ENCODE measurements around the gene MEGF11. TPM values are rescaled to one million over a fixed set of nuclear protein-coding genes. Genes with fewer than 3 reads are reported as not detected.

Gene MEGF11
- polyA plus RNA-seq, 3 donors, result not detected

- Mint-ChIP-seq H3K4me1 (no peaks in the 10 kb centered on the region), H3K4me3 (no peak overlapping the region)
Measured at GRCh38 chr15:65924004-65924403, 329.5 kb downstream of the MEGF11 start.

GRCh38 chr15:65923264-65923663, 330.3 kb downstream of the MEGF11 start:
- TF ChIP-seq CTCF (IDR thresholded peaks at IDR 0.05), result no peak
- DNase-seq, result no peak
- WGBS (ENCODE audit: insufficient coverage), result 96% methylated on average over 2 of the region's 5 CpGs
- Histone ChIP-seq H3K36me3 (replicated peaks in 1 of 2; ENCODE audit: control insufficient read depth in 1 of 2, insufficient read depth in 2 of 2, low read length in 2 of 2) (no peaks in the 10 kb centered on the region), H2AFZ (ENCODE audit: insufficient read depth, low read depth, low read length, poor library complexity, severe bottlenecking) (no peak overlapping the region), H3K9me3 (replicated peaks in 1 of 2; ENCODE audit: control insufficient read depth in 1 of 2, insufficient read depth in 1 of 2, low read length in 2 of 2) (no peaks in the 10 kb centered on the region), H3K9ac (ENCODE audit: insufficient read depth, low read length, poor library complexity, severe bottlenecking) (no peak overlapping the region), H3K4me1 (ENCODE audit: control insufficient read depth in 1 of 2, insufficient read depth in 2 of 2, low read length in 2 of 2) (no peaks in the 10 kb centered on the region), H3K27ac (ENCODE audit: low read depth in 1 of 2, low read length in 2 of 2) (no peak overlapping the region), H3K79me2 (ENCODE audit: insufficient read depth, low read length) (no peaks in the 10 kb centered on the region), H3K4me3 (replicated peaks in 1 of 3; ENCODE audit: low read depth in 2 of 3, low read length in 3 of 3) (no peak overlapping the region), H3K4me2 (replicated peaks; ENCODE audit: extremely low read depth, low read length, poor library complexity, severe bottlenecking) (no peak overlapping the region), H4K20me1 (ENCODE audit: insufficient read depth, low read length) (no peaks in the 10 kb centered on the region), H3K27me3 (ENCODE audit: control insufficient read depth in 2 of 2, insufficient read depth in 2 of 2, low read length in 2 of 2) (no peaks in the 10 kb centered on the region)
- no peaks in the 10 kb centered on the region for H3K9me3 Mint-ChIP-seq
- H3K27me3 Mint-ChIP-seq (ENCODE audit: low read depth in 3 of 3), result peaks cover 1 to 4% (median 2%) of the 10 kb centered on the region in 3 donors
- no peak overlapping the region for H3K4me3 Mint-ChIP-seq
- H3K27ac Mint-ChIP-seq, result no peak overlapping the region
- H3K4me1 Mint-ChIP-seq, result no peaks in the 10 kb centered on the region
- intact Hi-C loops (cut with micrococcal nuclease), result no loop called here
- peaks cover 0 to 2% of the 10 kb centered on the region in 2 donors for H3K36me3 Mint-ChIP-seq

More at GRCh38 chr15:65924004-65924403, 329.5 kb downstream of the MEGF11 start:
- H3K4me3 ChIP-seq (replicated peaks in 1 of 3; ENCODE audit: low read depth in 2 of 3, low read length in 3 of 3), result no peak overlapping the region
- no peaks in the 10 kb centered on the region for H3K4me1 ChIP-seq (ENCODE audit: control insufficient read depth in 1 of 2, insufficient read depth in 2 of 2, low read length in 2 of 2)
- no peak overlapping the region for H2AFZ ChIP-seq (ENCODE audit: insufficient read depth, low read depth, low read length, poor library complexity, severe bottlenecking)
- peaks cover 0 to 1% (median 0%) of the 10 kb centered on the region in 3 donors for H3K27me3 Mint-ChIP-seq (ENCODE audit: low read depth in 3 of 3)
- H3K9me3 ChIP-seq (replicated peaks in 1 of 2; ENCODE audit: control insufficient read depth in 1 of 2, insufficient read depth in 1 of 2, low read length in 2 of 2), result no peaks in the 10 kb centered on the region
- H3K4me2 ChIP-seq (replicated peaks; ENCODE audit: extremely low read depth, low read length, poor library complexity, severe bottlenecking), result no peak overlapping the region
- H3K9ac ChIP-seq (ENCODE audit: insufficient read depth, low read length, poor library complexity, severe bottlenecking), result no peak overlapping the region
- no peak overlapping the region for H3K27ac ChIP-seq (ENCODE audit: low read depth in 1 of 2, low read length in 2 of 2)
- no peaks in the 10 kb centered on the region for H3K36me3 Mint-ChIP-seq
- H4K20me1 ChIP-seq (ENCODE audit: insufficient read depth, low read length), result no peaks in the 10 kb centered on the region
- no peak for DNase-seq
- no peaks in the 10 kb centered on the region for H3K36me3 ChIP-seq (replicated peaks in 1 of 2; ENCODE audit: control insufficient read depth in 1 of 2, insufficient read depth in 2 of 2, low read length in 2 of 2)
- H3K9me3 Mint-ChIP-seq, result no peaks in the 10 kb centered on the region
- no peaks in the 10 kb centered on the region for H3K79me2 ChIP-seq (ENCODE audit: insufficient read depth, low read length)
- no peak overlapping the region for H3K27ac Mint-ChIP-seq
- no peaks in the 10 kb centered on the region for H3K27me3 ChIP-seq (ENCODE audit: control insufficient read depth in 2 of 2, insufficient read depth in 2 of 2, low read length in 2 of 2)
- no peak for TF ChIP-seq CTCF (IDR thresholded peaks at IDR 0.05)
- WGBS (ENCODE audit: insufficient coverage), result no CpG with 5 or more reads among the region's 3 CpGs
- intact Hi-C loops (cut with micrococcal nuclease), result no loop called here
